NCI-H446 treated with DMSO at 0.1 percent for 48 hours (cell line): ENCODE measurements around the gene ITPR2.

Experiments used
- DNase-seq: peaks from one replicate; lab custom pipeline; 2025; lab: John Stamatoyannopoulos, UW

Gene ITPR2

DNA sequence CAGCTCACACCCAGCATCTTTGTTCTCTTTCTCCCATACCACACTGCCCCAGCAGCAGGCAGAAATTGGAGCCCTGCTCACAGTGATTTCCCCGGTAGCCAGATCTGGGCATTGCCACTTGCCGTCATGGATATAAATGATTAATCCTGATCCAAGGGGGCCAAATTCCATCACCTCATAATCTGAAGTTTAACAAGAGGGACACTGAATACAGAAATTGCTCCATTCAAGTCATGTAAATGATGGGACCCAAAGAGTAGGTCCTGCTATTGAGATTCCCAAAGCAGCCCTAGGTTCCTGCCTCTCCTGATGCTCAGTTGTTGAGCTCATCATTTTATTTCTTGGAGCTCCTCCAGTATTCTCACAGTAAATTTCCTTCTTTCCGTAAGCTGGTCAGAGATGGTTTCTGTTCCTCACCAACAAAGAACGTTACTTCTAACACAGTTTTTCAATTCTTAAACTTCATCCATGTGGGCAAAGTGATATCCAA lies 11.7 kb downstream of the ITPR2 start:
- no peak for DNase-seq

- DNase-seq = no peak
These were observed 14.4 kb downstream of the ITPR2 start for GRCh38 chr12:26818636-26819035.

DNA sequence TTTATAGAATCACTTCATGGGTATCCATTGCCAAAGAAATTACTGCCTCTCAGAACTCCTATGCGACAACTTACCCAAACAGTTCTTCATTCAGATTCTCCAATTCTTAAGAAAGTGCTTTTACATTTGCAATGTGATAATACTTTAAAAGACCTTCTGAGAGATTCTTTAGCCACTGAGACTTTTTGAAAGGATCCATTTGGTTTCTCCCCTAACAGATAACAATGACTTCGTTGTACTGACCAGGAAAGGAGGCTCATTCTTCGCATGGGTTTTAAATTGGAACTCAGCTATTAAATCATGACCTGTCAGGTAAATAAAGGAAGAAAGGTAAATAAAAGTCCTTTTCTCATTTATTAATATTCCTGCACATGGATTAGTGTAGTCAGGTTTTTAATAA lies 14.8 kb downstream of the ITPR2 start:
- DNase-seq = no peak

- DNase-seq = no peak
These were observed 15.8 kb downstream of the ITPR2 start for GRCh38 chr12:26817183-26817591.

DNA sequence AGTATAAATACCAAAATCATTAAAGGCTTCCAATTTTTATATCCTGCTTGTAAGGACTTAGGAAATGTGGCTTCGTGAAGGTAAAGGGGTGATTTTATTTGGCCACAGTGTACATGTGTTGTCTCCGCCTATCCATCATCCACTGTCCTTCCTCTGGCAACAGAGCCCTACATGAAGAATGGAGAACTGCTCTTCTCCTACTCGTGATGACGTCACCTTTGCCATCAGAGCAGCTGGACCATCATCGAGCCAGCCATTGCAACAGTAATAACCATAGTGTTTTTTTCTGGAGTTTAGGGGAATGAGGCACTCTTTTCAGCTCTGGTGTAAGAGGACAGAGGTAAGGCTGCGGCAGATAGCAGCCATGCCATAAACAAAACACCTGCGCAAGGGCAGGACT lies 19.2 kb downstream of the ITPR2 start:
- DNase-seq = no peak

DNA sequence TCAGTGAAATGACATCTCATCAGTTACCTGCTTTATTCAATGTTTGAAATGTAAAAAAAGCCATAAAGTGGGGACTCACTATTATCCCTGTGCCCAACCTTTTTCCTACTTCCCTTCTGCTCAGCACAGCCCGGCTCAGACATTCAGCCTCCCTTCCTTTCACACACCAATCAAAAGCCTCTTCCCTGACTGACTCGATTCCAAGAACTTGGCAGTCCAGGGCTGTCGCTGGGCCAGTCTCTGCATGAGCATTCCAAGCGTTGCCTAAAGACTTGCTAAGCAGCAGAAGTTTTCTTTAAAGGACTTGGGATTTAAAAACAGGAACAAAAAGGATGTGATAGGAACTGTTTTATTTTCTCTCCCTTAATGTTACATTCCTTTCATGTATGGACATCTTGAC lies 22.7 kb downstream of the ITPR2 start:
- no peak for DNase-seq

DNA sequence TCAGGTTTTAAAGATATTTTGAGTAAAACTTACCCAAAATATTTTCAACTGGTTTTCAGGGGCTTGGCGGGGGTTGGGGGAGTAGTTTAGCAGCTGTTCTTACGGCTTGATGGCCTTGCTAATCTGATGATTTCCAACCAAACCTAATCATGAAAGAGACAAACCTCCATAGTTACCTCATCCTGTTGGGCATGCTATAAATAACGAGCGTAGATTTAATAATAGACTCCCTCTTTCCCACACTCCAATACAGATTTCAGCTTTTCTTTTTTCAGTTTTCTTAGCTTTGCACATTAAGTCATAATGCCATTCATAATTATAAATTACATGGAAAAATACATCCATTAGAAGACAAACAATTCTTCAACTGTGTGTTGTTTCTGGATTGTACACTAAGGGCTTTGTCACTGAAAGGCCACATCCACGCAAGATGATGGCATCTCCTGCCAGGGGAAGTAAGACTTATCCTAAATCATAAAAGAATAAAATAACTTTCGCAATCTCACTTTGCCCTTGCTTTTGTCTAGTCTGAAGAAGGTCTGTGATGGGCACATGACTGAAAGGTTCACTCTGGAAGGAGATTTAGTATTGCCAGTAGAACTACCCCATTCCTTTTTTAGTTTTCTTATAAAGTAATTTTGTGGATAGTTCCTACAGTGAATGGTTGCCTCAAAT lies 23.2 kb downstream of the ITPR2 start:
- DNase-seq = no peak

DNA sequence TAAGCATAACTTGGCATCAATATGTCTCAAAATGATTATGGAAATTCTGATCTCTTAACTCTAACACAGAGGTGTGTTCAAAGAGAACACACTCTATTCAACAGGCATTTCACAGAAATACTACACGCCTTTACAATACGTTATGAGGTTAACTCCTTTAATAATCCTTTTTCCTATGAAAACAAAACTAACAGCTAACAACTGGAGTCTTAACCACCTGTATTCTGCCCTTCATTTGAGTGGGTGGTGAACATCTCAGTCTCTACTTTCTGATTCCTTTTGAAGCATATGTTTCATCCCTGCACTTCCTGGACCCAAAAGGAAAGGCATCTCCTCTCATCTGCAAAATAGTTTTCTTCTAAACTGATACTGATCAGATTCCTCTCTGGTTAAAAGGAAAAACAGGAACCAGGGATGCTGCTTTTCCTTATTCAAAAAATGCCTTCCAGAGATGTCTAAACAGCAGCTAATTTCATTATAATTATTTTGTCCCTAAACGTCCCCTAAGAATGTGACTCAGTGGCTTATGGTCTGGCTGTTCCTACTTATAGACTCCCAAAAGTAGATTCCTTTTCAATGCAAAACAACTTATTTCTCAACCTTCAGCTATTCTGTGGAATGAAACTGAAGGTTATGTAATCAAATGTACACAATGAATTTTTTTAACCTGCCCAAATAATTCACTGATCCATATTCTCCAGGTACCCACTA lies 24.1 kb downstream of the ITPR2 start:
- no peak for DNase-seq

DNA sequence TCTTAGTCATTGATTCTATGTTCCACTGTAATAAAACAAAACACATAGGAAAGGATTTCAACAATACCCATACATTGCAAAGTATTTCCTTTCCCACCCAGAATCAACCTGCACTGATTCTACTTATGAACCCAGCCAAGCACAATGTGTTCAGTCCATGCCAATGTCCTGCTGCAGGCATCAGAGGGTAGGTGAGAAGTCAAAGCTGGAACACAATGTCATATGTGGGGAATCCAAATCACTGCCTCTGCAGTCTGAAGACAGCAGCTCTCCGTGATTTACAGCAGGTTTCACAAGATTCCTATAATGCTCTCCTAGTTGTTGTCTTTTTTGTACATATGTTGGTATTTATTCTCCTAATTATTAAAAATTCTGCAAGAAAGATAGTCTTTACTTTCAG lies 25.7 kb downstream of the ITPR2 start:
- DNase-seq = no peak

- no peak for DNase-seq
These were observed 26.4 kb downstream of the ITPR2 start for GRCh38 chr12:26806556-26806955.

- no peak for DNase-seq
These were observed 27.5 kb downstream of the ITPR2 start for GRCh38 chr12:26805401-26805971.

DNA sequence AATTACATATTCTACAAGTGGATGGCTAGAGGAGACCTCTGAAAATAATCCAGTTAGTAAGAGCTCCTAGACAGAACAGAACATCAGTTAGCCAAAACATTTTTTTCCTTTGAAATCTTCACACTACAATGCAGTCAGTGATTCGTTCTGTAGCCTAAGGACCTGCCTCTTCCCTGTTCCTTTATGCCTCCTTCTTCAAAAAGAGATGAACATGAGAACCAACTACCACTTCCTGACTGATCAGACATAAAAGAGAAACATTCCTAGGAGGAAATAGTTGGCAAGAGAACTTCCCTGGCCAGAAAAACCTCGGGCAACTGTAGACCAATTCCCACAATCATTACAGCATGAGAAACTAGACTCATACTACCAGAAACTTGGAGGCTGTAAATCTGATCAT lies 29.4 kb downstream of the ITPR2 start:
- DNase-seq = no peak

- no peak for DNase-seq
These were observed 31.5 kb downstream of the ITPR2 start for GRCh38 chr12:26801486-26801885.

GRCh38 chr12:26800858-26801257 lies 32.1 kb downstream of the ITPR2 start:
- no peak for DNase-seq

DNA sequence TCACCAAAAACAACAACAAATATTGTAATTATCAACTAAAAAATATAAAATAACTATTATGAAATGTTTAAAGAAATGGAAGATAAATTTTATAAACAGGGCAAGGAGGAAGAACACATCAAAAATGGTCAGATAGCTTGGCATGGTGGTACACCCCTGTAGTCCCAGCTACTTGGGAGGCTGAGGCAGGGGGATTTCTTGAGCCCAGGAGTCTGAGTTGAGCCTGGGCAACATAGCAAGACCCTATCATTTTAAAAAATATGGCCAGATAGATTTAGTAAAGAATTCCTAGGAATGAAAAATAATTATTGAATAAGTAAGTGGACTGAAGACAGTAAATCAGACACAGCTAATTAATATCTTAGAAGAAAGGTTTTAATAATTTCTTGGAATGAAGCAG lies 32.6 kb downstream of the ITPR2 start:
- no peak for DNase-seq

GRCh38 chr12:26799741-26800140 lies 33.3 kb downstream of the ITPR2 start:
- no peak for DNase-seq

DNA sequence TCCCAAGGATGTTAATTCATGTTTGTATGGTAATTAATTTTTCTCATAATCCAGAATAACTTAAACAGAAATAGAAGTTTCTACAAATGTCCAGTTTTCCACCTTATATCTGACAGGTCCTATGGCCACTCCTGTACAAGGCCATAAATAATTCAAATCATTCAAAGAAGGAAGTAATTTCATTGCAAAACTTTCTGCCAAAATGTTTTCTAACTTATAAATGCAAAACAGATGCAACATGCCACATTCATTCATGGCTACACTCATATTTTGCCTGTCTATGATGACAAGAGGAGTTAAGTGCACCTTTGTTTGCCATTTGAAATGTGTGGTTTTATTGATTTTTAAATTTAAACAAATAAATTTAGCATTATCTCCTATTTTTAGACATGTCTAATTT lies 34.4 kb downstream of the ITPR2 start:
- DNase-seq = no peak

- no peak for DNase-seq
These were observed 35.0 kb downstream of the ITPR2 start for GRCh38 chr12:26798023-26798422.

DNA sequence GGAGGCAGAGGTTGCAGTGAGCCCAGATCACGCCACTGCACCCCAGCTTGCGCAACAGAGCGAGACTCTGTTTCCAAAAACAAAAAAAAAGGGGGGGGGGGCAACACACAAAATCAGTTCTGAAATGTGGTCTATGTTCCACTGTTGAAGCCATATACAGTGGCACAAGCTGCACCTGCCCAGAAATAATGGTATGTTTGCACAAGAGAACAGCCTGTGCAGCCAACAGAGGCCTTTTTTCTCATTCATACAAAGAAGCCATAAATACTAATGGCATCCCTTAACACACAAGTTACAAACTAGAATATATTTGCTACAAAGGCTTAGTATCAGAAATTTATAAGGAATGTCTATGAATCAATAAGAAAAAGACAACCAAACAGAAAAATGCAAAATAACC lies 37.1 kb downstream of the ITPR2 start:
- DNase-seq = no peak

DNA sequence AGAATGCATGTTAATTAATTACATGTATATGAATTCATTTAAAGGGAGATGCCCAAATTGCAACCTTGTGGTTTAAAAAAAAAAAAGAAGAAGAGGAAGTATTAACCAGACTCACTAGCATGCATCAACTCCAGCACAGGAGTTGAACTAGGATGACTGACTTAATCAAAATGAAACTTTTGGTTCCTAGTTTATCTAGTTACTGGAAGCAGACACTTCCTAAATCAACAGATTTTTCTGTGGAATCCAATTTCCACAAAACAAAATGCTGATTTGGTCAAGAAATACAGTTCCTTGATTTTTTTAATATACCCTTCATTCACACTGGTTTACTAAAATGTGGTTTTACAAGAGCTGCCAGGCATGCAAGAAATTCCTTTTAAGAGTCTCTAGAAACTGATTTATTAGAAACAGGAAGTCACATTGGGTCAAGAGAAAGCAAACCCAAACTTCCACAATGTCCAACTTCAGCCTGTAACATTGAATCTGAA lies 41.6 kb downstream of the ITPR2 start:
- no peak for DNase-seq

DNA sequence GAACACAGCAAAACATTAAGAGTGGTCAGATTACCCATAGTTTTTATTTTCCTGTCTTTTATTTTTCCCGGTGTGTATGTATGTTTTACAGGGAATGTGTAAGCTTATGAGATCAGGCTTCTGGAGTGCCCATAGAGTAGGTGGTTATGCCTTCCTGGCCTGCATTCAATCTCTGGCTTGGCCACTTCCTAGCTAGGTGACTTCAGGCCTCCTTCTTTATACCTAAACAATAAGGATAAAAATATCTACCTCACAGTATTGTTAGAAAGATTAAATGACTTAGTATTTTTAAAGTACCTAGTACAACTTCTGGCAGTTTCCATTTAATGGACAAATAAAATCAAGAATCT lies 42.4 kb downstream of the ITPR2 start:
- no peak for DNase-seq

DNA sequence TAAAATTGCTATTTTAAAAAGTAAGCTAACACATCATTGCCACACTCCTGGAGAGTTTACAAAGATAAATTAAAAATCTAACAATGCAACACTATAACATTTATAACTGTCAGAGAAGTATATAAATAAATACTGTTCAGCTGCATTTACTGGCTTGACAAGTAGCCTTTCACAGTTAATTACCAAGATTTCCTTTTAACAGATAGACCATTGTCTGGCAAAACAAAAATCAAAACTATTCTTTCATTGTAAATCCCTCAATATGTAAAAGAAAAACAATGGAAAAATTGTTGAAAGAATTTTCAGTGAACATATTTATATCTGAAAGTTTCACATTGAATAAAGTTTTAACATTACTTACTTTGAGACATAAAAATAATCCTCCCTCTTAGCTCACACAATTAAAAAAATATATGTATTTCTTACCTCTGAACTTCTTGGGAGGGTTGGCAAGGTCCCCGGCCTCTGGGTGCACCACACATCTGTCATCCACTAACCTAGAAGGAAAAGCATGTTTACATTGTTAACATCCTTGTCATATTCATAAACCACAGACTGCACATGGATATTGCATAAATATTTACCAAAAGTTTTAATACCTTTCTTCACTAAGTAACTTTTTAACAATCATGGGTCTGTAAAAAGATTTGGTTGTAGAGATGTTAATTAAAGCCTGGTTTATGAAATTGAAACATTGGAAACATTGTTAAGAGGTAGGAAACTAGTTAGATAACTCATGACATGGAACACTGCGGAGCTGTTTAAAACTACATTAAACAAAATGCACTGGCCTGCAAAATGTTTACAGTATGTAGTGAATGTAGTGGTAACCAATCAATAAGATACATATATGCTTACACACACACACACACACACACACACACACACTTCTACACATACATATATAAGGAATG lies 43.0 kb downstream of the ITPR2 start:
- DNase-seq = no peak
